Esophagus muscularis mucosa (tissue), 4 donors: ENCODE results near the gene SLC4A9. TPM values are rescaled to one million over a fixed set of nuclear protein-coding genes. Genes with fewer than 3 reads are reported as not detected.
A peak's percentile ranks its signal among the peaks of the same experiment; 100 is the strongest.

ENCODE experiments used
- DNase-seq: peaks from one replicate; pipeline ENCODE4 v3.0.0-alpha.2; 2017; ENCODE audit errors: extremely low spot score
- H3K27ac ChIP-seq, 4 donors: fragments of 200-600 bp; sonication (generic); replicated peaks in 1 of 4; 1 replicate in 3 of 4; 2 replicates in 1 of 4; pipeline ENCODE4 v1.5.1; 2016 to 2019; ENCODE audit warnings: mild to moderate bottlenecking in 1 of 4
- H3K27me3 ChIP-seq, 4 donors: fragments of 200-600 bp; sonication (generic); one replicate each; pipeline versions ENCODE4 v1.5.1 to v1.6.0; 2016 to 2019
- H3K36me3 ChIP-seq, 4 donors: fragments of 200-600 bp; sonication (generic); one replicate each; pipeline ENCODE4 v1.5.1; 2016 to 2019
- H3K4me1 ChIP-seq, 4 donors: fragments of 200-600 bp; sonication (generic); one replicate each; pipeline ENCODE4 v1.5.1; 2016 to 2019
- H3K4me3 ChIP-seq, 4 donors: fragments of 200-600 bp; sonication (generic); 1 replicate in 2 of 4; 2 replicates in 2 of 4; pipeline ENCODE4 v1.5.1; 2016 to 2019; ENCODE audit warnings: mild to moderate bottlenecking in 4 of 4, moderate library complexity in 1 of 4
- H3K9me3 ChIP-seq, 4 donors: fragments of 200-600 bp; sonication (generic); 1 replicate in 3 of 4; 2 replicates in 1 of 4; pipeline ENCODE4 v1.5.1; 2016 to 2019
- CTCF ChIP-seq, 3 experiments: fragments of 200-600 bp in 2 of 3; fragments of 450-650 bp in 1 of 3; sonication (generic) in 2 of 3; IDR thresholded peaks; one replicate each; pipeline ENCODE4 v1.5.1; 2017 to 2019; ENCODE audit warnings: antibody characterized with exemption in 3 of 3, mild to moderate bottlenecking in 2 of 3, moderate library complexity in 1 of 3
- EP300 ChIP-seq: sonication (generic); formaldehyde crosslinking; IDR thresholded peaks from one replicate; pipeline ENCODE4 v1.6.1; 2017; ENCODE audit warnings: antibody characterized with exemption
- POLR2A ChIP-seq: fragments of 450-650 bp; IDR thresholded peaks from one replicate; pipeline ENCODE4 v1.6.1; 2017; ENCODE audit warnings: antibody characterized with exemption, moderate library complexity, mild to moderate bottlenecking, low read depth
- POLR2AphosphoS5 ChIP-seq, 2 donors: sonication (generic); formaldehyde crosslinking; IDR thresholded peaks; one replicate each; pipeline ENCODE4 v1.6.1; 2017; ENCODE audit warnings: antibody characterized with exemption in 2 of 2
- WGBS: methylation state at CpG from one replicate; pipeline ENCODE4 v1.1.5; 2018; 5-methylcytosine and 5-hydroxymethylcytosine counted together
- intact Hi-C: fragments of 100-400 bp; cut with DNase I; formaldehyde crosslinking; loops from one replicate; pipeline ENCODE4 v1.15.1; 2023
- total RNA-seq, 4 donors: library from RNA; depleted of rRNA; stranded (reverse); fragments of >200 nt; gene quantifications; one replicate each; pipeline versions ENCODE4 v1.1.0 to v1.2.1, GENCODE V29; 2016

SLC4A9 gene
- total RNA-seq, 4 donors from 2014 or later, result not detected

- intact Hi-C loops, result loop anchor here (5.0 kb wide), 1 partner anchor 44 kb away; the partner anchor contains the start of gene PFDN1
- DNase-seq, result no peak
- Histone ChIP-seq H3K9me3 (no peaks in the 10 kb centered on the region), H3K4me3 (peak within 1 kb of the TSS; percentile 65 to 87 (median 77)), H3K36me3 (peaks cover 0 to 25% (median 8%) of the 10 kb centered on the region in 4 donors), H3K27ac (peak within 1 kb of the TSS; percentile 76 to 88 (median 86)), H3K27me3 (no peaks in the 10 kb centered on the region), H3K4me1 (peaks cover 52 to 65% (median 59%) of the 10 kb centered on the region in 4 donors)
- TF ChIP-seq EP300 (no peak), CTCF (IDR thresholded peaks at IDR 0.05) (peak; percentile 18 to 50 (median 37)), POLR2AphosphoS5 (IDR thresholded peaks at IDR 0.05) (peak; percentile 95 to 96), POLR2A (peak; percentile 76)
- 3% methylated on average over 9 of the region's 72 CpGs for WGBS
Measured at GRCh38 chr5:140346348-140347221, 13.4 kb upstream of the SLC4A9 start, which contains the start of gene HBEGF. TSS of gene HBEGF (minus strand) at chr5:140346603. CDS start at chr5:140346328, 275 bp downstream.

GRCh38 chr5:140347360-140347759 is 12.6 kb upstream of the SLC4A9 start:
- no peak for TF ChIP-seq CTCF (IDR thresholded peaks at IDR 0.05)
- 26% methylated on average over 2 of the region's 2 CpGs for WGBS
- intact Hi-C loops, result loop anchor here (5.0 kb wide), 1 partner anchor 45 kb away; the partner anchor contains the start of gene PFDN1
- no peak for DNase-seq
- Histone ChIP-seq H3K9me3 (no peaks in the 10 kb centered on the region), H3K36me3 (peaks cover 0 to 18% (median 6%) of the 10 kb centered on the region in 4 donors), H3K4me1 (peaks cover 46 to 58% (median 52%) of the 10 kb centered on the region in 4 donors), H3K27me3 (no peaks in the 10 kb centered on the region), H3K4me3 (no peak overlapping the region), H3K27ac (peak overlapping the region; percentile 76 to 88 (median 86))

GRCh38 chr5:140348104-140348503 is 11.9 kb upstream of the SLC4A9 start:
- peak overlapping the region in 3 of 4 donors; percentile 86 to 88 (median 87) for H3K27ac ChIP-seq
- no peak overlapping the region for H3K4me3 ChIP-seq
- DNase-seq, result no peak
- peaks cover 38 to 50% (median 44%) of the 10 kb centered on the region in 4 donors for H3K4me1 ChIP-seq
- WGBS, result 79% methylated on average over 4 of the region's 4 CpGs
- no peaks in the 10 kb centered on the region for H3K9me3 ChIP-seq
- TF ChIP-seq EP300 (no peak), CTCF (IDR thresholded peaks at IDR 0.05) (no peak), POLR2A (no peak), POLR2AphosphoS5 (IDR thresholded peaks at IDR 0.05) (no peak)
- peaks cover 0 to 12% (median 3%) of the 10 kb centered on the region in 4 donors for H3K36me3 ChIP-seq
- H3K27me3 ChIP-seq, result no peaks in the 10 kb centered on the region
- intact Hi-C loops, result loop anchor here (5.0 kb wide), 1 partner anchor 46 kb away; the partner anchor contains the start of gene PFDN1

- no peak overlapping the region for H3K4me3 ChIP-seq
- H3K27me3 ChIP-seq, result no peaks in the 10 kb centered on the region
- DNase-seq, result no peak
- no peaks in the 10 kb centered on the region for H3K9me3 ChIP-seq
- H3K36me3 ChIP-seq, result peaks cover 0 to under 1% (median 0%) of the 10 kb centered on the region in 4 donors
- TF ChIP-seq EP300 (no peak), CTCF (IDR thresholded peaks at IDR 0.05) (no peak), POLR2AphosphoS5 (IDR thresholded peaks at IDR 0.05) (no peak), POLR2A (no peak)
- WGBS, result no CpG with 5 or more reads among the region's 2 CpGs
- peaks cover 28 to 40% (median 36%) of the 10 kb centered on the region in 4 donors for H3K4me1 ChIP-seq
- H3K27ac ChIP-seq, result no peak overlapping the region
- intact Hi-C loops, result loop anchor here (5.0 kb wide), 1 partner anchor 47 kb away; the partner anchor contains the start of gene PFDN1
Measured at GRCh38 chr5:140349244-140349643, 10.8 kb upstream of the SLC4A9 start.
